HepG2 (cell line): ENCODE results near the gene ALG14. TPM values are rescaled to one million over a fixed set of nuclear protein-coding genes. Genes with fewer than 3 reads are reported as not detected.

ENCODE experiments used
- DMAP1 ChIP-seq: IDR thresholded peaks from 2 replicates; pipeline ENCODE4 v1.6.1; 2016
- GABPA ChIP-seq, 2 experiments: IDR thresholded peaks; 2 replicates each; pipeline ENCODE4 v1.6.1; 2011 to 2016; ENCODE audit warnings: low read depth in 2 of 2, low read length in 1 of 2, missing biosample characterization in 1 of 2, missing genetic modification characterization in 1 of 2
- GRHL1 ChIP-seq: sonication (generic); formaldehyde crosslinking; conservative IDR thresholded peaks from 2 replicates; pipeline ENCODE4 v1.8.0; 2022; ENCODE audit warnings: missing genetic modification reagents
- GZF1 ChIP-seq: sonication (generic); formaldehyde crosslinking; IDR thresholded peaks from 2 replicates; pipeline ENCODE4 v1.5.1; 2020; ENCODE audit warnings: mild to moderate bottlenecking, missing genetic modification reagents
- HNF4G ChIP-seq, 2 experiments: sonication (generic) in 1 of 2; formaldehyde crosslinking in 1 of 2; IDR thresholded peaks; 2 replicates each; pipeline versions ENCODE4 v1.4.0 to v1.6.1; 2011 to 2020; ENCODE audit warnings: borderline replicate concordance in 2 of 2, low read depth in 2 of 2, mild to moderate bottlenecking in 2 of 2, low read length in 1 of 2, missing genetic modification reagents in 1 of 2, moderate library complexity in 1 of 2
- NFE2 ChIP-seq: sonication (generic); formaldehyde crosslinking; IDR thresholded peaks from 2 replicates; pipeline ENCODE4 v1.4.0; 2020; ENCODE audit warnings: missing genetic modification reagents
- NR1H2 ChIP-seq: sonication (generic); formaldehyde crosslinking; IDR thresholded peaks from 2 replicates; pipeline ENCODE4 v1.8.1; 2022; ENCODE audit warnings: low read depth, missing genetic modification reagents, borderline replicate concordance
- NR2F2 ChIP-seq: IDR thresholded peaks from 2 replicates; pipeline ENCODE4 v1.6.1; 2012; ENCODE audit warnings: low read depth, inconsistent platforms, borderline replicate concordance
- PREB ChIP-seq: sonication (generic); formaldehyde crosslinking; IDR thresholded peaks from 2 replicates; pipeline ENCODE4 v1.4.0; 2020; ENCODE audit warnings: missing genetic modification reagents
- SETDB1 ChIP-seq: sonication (generic); formaldehyde crosslinking; IDR thresholded peaks from 2 replicates; pipeline ENCODE4 v1.5.1; 2020; ENCODE audit warnings: missing genetic modification reagents, mild to moderate bottlenecking, borderline replicate concordance
- TRAFD1 ChIP-seq: sonication (generic); formaldehyde crosslinking; IDR thresholded peaks from 2 replicates; pipeline ENCODE4 v1.5.1; 2020; ENCODE audit warnings: missing genetic modification reagents, mild to moderate bottlenecking, borderline replicate concordance
- ZBTB10 ChIP-seq: sonication (generic); formaldehyde crosslinking; IDR thresholded peaks from 2 replicates; pipeline ENCODE4 v1.4.0; 2020; ENCODE audit warnings: missing genetic modification reagents, borderline replicate concordance
- ZBTB26 ChIP-seq: IDR thresholded peaks from 2 replicates; pipeline ENCODE4 v1.6.1; 2016; ENCODE audit warnings: missing compliant biosample characterization, missing genetic modification reagents, borderline replicate concordance
- ZFP36 ChIP-seq: fragments of 150-350 bp; IDR thresholded peaks from 2 replicates; pipeline ENCODE4 v1.6.1; 2018; ENCODE audit warnings: borderline replicate concordance, low read length, low read depth; ENCODE audit not compliant: partially characterized antibody
- ZNF12 ChIP-seq: sonication (generic); formaldehyde crosslinking; IDR thresholded peaks from 2 replicates; pipeline ENCODE4 v1.5.0; 2020; ENCODE audit warnings: missing genetic modification reagents
- ZNF230 ChIP-seq: sonication (generic); formaldehyde crosslinking; IDR thresholded peaks from 2 replicates; pipeline ENCODE4 v1.4.0; 2020; ENCODE audit warnings: mild to moderate bottlenecking, missing genetic modification reagents
- ZNF253 ChIP-seq: sonication (generic); formaldehyde crosslinking; IDR thresholded peaks from 2 replicates; pipeline ENCODE4 v1.8.0; 2022; ENCODE audit warnings: mild to moderate bottlenecking, missing genetic modification reagents, borderline replicate concordance
- ZNF296 ChIP-seq: sonication (generic); formaldehyde crosslinking; conservative IDR thresholded peaks from 2 replicates; pipeline ENCODE4 v1.5.0; 2020; ENCODE audit warnings: mild to moderate bottlenecking, missing genetic modification reagents
- ZSCAN20 ChIP-seq: sonication (generic); formaldehyde crosslinking; IDR thresholded peaks from 2 replicates; pipeline ENCODE4 v1.4.0; 2020; ENCODE audit warnings: missing genetic modification reagents, mild to moderate bottlenecking, borderline replicate concordance
- polyA plus RNA-seq, 8 experiments: library from polyadenylated mRNA; depleted of rRNA in 3 of 8; stranded (reverse) in 7 of 8; unstranded in 1 of 8; fragments of >200 nt; fragmentation: Illumina TruSeq in 4 of 8; extraction: Trizol in 4 of 8; gene quantifications; 2 replicates each; pipeline versions ENCODE4 v1.2.1 to v1.2.3, GENCODE V29; 2011 to 2016; ENCODE audit warnings: low read depth in 4 of 8, missing spikeins in 1 of 8, mixed read lengths in 1 of 8; ENCODE audit not compliant: insufficient read depth in 1 of 8
- total RNA-seq, 5 experiments: library from RNA; depleted of rRNA; stranded (reverse); fragments of >200 nt; fragmentation: Illumina TruSeq; extraction: Trizol; gene quantifications; 2 replicates each; pipeline ENCODE4 v1.2.3, GENCODE V29; 2016; ENCODE audit warnings: low read depth in 1 of 5

Gene ALG14
- total and polyA plus RNA-seq, 2 of the 13 experiments (the other 11 are each of a cell fraction or from before 2014, with no cell fraction given): 4.5 to 12.7 TPM

GRCh38 chr1:94962409-94963265, 110.1 kb downstream of the ALG14 start (continued):
- no peak for TF ChIP-seq GRHL1
- TF ChIP-seq ZNF12: peak; percentile 37; the same call in 1 of the 2 replicates
- TF ChIP-seq ZBTB26: no peak
- TF ChIP-seq DMAP1 (CRISPR knock-in tag): peak; percentile 59; the same call in 1 of the 2 replicates
- TF ChIP-seq GZF1: no peak
- TF ChIP-seq ZSCAN20 (CRISPR knock-in tag): no peak
- TF ChIP-seq ZFP36: no peak
- TF ChIP-seq ZNF230 (CRISPR knock-in tag): 0 out of 2 replicates have a peak, but pooled peaks have one; percentile 30
- no peak for TF ChIP-seq NFE2 (CRISPR knock-in tag)
- peak; percentile 84 for TF ChIP-seq HNF4G (IDR thresholded peaks at IDR 0.05; ENCODE audit: borderline replicate concordance, low read depth, low read length)
- TF ChIP-seq HNF4G (CRISPR knock-in tag; IDR thresholded peaks at IDR 0.05; ENCODE audit: borderline replicate concordance, low read depth): peak; percentile 51; the same call in 1 of the 2 replicates
- 0 out of 2 replicates have a peak, but pooled peaks have one; percentile 31 for TF ChIP-seq ZBTB10 (CRISPR knock-in tag)
- TF ChIP-seq NR1H2 (CRISPR knock-in tag): no peak
- no peak for TF ChIP-seq ZNF296 (CRISPR knock-in tag)
- no peak for TF ChIP-seq GABPA (IDR thresholded peaks at IDR 0.05; ENCODE audit: low read depth, low read length)
- no peak for TF ChIP-seq GABPA (CRISPR knock-in tag; IDR thresholded peaks at IDR 0.05; ENCODE audit: low read depth)
- no peak for TF ChIP-seq PREB (CRISPR knock-in tag)
- TF ChIP-seq TRAFD1: no peak
- TF ChIP-seq SETDB1 (CRISPR knock-in tag): no peak
- peak; percentile 79 for TF ChIP-seq NR2F2
- TF ChIP-seq ZNF253 (CRISPR knock-in tag): no peak
